HG02763 (cell line): ENCODE data around the gene LGALS7.
"Not testable (repeated sequence)": the region's sequence is repeated elsewhere in the genome, so short reads cannot be mapped to it uniquely, and the experiment has no call there.

Source experiments
- ATAC-seq: cut with Tn5 transposase; IDR thresholded peaks from one replicate; pipeline ENCODE4 v1.9.1; 2021; ENCODE audit warnings: mild to moderate bottlenecking, moderate library complexity; ENCODE audit not compliant: unreplicated experiment

LGALS7 gene

DNA sequence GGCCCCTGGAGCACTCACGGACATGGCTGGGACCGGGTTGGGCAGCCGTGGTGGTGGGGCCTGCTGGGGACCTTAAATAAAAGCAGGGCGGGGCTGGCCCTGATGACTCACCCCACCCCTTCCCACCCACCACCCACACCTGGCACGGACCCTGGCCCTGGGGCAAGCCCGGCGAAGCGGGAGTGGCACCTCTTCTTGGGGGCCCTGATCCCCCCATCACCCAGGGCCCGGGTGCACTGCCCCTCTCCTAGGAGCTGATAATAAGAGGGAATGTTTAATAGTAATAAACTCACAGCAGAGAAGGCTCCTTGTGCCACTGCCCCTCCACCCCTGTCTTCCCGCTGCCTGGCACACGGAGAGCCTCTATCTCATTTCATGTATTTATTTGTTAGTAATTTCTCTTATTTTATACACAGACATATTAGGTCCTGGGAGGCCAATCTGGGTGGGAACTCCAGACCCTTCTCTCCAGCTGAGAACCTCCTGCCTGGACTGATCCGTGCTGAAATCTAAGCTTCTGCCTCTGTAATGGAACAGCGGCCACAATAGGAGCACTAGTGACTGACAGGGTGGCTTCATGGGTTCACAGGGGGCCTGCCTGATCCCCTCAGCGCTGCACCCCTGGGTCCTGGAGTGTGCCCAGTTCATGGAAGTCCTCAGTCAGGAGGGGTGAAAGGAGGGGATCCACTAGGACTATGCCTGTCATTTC is at the start of gene LGALS7:
Gene LGALS7 (minus strand): TSS at position 49 of the 709 bp plus-strand sequence. CDS start 25 bp downstream, at position 24.
- no peak for ATAC-seq

DNA sequence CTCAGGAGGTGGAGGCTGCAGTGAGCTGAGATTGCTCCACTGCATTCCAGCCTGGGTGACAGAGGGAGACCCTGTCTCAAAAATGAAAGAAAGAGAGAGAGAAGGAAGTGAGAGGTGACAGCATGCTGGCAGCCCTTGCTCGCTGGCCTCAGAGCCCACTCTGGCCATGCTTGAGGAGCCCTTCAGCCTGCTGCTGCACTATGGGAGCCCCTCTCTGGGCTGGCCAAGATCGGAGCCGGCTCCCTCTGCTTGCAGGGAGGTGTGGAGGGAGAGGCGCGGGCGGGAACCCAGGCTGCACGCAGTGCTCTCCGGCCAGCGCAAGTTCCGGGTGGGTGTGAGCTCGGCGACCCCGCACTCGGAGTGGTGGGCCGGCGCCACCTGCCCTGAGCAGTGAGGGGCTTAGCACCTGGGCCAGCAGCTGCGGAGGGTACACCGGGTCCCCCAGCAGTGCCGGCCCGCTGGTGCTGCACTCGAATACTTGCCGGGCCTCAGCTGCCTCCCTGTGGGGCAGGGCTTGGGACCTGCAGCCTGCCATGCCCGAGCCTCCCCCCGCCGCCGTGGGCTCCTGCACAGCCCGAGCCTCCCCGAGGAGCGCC is 48.0 kb upstream of the LGALS7 start:
- ATAC-seq = not testable (repeated sequence)

DNA sequence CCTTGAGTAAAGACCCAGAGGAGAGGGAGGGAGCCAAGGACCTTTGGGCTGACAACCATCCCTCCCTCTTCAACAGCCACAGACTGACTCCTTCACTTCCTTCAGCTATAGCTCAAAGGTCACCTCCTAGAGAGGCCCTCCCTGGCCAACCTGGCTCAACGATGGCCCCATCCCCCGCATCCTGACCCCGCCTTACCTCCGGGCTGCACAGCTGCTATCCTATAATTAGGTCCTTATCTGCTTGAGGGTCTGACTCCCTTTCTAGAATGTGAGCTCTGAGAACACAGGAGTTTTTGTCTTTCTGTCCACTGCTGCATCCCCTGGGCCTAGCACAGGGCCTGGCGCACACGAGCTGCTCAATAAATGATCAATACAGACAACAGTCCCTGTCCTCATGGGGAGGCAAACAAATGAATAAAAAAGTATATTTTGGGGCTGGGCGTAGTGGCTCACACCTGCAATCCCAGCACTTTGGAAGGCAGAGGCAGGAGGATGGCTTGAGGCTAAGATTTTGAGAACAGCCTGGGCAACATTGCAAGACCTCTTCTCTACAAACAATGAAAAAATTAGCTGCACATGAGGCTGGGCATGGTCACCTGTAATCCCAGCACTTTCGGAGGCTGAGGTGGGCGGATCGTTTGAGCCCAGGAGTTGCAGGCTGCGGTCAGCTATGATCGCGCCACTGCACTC is 46.1 kb upstream of the LGALS7 start:
- no peak for ATAC-seq

DNA sequence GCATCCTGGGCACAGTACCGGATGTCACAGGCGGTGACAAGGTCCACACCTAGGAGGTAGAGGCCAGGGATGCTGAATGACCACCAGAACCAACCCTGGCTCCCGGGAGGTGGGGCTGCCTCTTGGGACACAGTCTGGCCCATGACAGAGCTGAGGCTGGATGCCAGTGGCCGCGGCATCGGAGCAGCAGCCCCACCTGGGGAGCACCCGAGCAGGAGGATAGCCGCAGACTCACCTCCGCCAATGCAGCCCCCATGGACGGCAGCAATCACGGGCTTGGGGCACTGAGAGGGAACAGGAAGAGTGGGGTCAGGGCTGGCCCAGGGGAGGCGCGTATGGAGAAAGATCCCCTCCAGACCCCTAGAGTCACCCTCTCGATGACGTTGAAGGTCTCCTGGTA is 43.8 kb upstream of the LGALS7 start:
- no peak for ATAC-seq

DNA sequence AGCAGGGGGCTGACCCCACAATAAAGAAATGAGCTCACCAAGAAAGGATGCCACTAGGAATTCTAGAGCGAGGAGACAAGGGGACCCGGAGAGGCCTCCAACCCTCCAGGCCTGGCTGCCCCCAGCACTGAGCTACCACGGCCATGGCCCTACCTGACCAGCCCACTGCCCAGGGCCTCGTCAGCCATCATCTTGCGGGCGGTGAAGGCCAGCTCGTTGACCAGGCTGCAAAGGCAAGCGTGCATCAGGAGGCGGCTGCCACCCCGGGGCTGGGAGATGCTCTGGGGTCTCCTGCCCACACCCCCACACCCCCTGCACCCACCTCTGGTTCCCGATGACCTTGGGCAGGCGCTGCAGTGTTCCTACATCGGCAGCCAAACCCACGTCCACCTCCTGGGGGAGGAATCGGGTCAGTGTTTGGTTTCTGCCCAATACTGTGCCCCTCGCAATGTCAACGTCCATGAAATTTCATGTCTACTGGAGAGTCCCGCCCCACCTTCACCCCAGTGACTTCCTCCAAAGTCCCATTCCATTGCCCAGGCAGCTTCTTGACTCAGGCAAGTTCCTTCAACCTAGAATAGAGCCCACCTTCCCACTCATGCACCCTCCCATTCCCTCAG is 42.9 kb upstream of the LGALS7 start:
- ATAC-seq = no peak

DNA sequence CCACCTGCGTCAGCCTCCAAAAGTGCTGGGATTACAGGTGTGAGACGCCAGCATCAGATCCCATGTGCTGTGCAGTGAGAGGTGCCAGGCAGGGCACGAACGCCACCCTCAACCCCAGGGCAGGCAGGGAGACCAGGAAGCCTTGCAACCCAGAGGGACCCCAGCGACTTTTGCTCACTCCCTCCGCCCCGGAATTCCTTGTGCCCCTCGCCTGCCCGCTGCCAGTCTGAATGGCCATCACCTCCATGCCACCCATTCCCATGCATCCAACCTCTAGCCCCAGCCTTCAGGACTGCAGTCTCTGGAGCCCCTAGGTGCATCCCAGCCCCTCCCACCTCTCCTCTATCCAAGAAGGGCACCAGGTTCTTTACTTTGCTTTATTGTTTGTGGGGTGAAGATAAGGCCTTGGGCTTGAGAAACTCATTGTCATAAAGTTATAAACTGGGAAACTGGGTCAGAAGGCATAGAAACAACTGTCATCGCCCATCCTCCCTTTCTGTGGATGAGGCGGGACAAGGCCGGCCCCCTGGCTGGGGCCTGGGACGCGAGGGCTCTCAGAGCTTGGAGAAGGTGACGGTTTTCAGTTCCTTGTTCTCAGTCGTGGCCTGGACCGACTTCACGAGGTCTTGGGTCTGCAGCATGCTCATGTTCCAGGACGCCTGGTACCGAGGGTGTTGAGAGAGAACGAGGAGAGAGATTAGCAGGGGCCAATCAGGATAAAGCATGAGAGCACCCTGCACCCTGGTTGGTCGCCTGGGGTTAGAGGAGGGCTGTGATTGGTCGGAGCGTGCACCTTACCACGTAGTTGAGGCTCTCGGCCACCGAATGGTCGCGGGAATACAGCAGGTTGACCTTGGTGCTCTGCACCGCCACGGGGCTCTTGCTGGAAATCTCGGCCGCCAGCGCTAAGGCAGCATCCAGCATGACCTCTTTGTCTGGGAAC is 42.0 kb upstream of the LGALS7 start:
- ATAC-seq = no peak

DNA sequence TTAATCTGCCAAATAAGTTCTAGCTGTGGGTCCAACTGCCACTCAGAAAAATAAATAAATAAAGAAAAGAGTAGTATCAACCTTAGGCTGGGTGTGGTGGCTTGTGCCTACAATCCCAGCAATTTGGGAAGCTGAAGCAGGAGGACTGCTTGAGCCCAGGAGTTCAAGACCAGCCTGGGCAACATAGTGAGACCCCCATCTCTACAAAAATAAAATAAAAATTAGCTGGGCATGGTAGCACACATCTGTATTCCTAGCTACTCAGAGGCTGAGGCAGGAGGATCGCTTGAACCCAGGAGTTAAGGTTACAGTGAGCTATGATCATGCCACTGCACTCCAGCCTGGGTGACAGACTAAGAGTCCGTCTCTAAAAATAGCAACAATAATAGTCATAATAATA is 40.6 kb upstream of the LGALS7 start:
- not testable (repeated sequence) for ATAC-seq

DNA sequence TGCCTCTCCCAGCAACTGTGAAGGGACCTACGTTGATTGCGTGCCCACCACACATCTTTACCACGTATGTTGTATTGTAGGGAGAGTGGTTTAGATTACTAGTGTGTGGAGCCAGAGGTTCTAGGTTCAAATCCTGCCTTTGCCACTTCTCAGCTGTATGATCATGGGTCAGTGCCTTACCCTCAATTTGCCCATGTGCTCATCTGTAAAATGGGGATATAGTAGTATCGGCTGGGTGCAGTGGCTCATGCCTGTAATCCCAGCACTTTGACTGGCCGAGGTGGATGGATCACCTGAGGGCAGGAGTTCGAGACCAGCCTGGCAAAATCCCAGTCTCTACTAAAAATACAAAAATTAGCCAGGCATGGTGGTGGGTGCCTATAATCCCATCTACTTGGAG is 40.0 kb upstream of the LGALS7 start:
- no peak for ATAC-seq

DNA sequence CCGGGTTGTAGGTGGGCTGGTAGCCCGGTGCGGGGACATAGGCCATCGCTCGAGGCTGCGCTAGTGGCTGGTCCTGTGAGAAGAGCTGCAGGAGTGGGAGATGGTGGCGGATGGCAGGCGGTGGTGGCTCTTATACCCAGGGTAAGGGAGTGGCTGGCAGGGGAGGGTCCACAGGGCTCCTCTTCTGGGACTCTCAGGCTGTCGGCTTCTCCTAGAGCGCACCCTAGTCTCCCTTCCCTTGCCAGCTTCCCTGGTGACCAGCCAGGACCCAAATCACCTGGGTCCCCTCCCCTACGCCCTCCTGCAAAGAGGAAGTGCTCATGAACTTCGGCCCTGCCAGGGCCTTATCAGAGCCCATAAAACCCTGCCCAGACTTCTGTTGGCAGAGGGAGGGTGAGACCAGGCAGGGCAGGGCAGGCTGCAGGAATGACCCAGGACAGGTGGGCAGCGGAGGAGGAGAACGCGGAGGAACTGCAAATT is 39.6 kb upstream of the LGALS7 start, which contains the start of gene LGALS4:
Gene LGALS4 (minus strand): TSS at position 105 of the 480 bp plus-strand sequence. CDS start 59 bp downstream, at position 46.
- no peak for ATAC-seq

DNA sequence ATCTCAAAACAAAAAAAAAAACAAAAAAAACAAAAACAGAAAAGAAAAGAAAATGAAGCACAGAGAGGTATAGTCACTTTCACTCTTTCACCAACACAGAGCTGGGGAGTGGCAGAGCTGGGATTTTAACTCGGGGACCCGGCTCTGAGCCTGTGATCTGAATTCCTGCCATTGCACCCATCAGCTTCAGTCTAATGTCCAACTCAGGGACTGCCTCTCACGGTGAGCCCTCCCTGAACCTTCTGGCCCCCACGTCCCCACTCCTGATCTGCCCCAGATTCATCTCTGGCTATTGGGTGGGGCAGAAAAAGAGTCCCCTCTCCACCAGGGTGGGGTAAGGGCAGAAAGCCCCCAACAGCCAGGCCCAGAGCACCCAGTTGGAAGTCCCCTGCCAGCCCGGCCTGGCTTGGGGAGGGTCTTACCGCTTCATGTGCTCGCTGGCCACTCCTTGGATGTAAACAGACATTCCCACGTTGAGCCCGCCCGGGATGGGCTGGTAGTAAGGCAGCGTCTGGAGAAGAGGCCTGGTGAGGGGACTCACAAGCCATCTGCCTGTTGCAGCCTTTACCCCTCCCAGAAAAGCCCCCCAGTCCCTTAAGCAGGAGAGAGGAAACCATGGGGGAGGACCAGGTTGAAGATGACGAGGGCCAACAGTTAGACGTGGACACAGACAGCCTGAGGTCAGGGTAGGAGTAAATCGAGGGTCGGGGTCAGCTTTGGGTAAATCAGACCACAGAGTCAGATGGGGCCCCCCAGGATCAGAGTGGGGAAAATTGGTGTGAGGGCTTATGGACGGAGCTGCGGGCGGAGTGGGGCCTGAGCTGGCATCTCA is 38.9 kb upstream of the LGALS7 start:
- no peak for ATAC-seq

DNA sequence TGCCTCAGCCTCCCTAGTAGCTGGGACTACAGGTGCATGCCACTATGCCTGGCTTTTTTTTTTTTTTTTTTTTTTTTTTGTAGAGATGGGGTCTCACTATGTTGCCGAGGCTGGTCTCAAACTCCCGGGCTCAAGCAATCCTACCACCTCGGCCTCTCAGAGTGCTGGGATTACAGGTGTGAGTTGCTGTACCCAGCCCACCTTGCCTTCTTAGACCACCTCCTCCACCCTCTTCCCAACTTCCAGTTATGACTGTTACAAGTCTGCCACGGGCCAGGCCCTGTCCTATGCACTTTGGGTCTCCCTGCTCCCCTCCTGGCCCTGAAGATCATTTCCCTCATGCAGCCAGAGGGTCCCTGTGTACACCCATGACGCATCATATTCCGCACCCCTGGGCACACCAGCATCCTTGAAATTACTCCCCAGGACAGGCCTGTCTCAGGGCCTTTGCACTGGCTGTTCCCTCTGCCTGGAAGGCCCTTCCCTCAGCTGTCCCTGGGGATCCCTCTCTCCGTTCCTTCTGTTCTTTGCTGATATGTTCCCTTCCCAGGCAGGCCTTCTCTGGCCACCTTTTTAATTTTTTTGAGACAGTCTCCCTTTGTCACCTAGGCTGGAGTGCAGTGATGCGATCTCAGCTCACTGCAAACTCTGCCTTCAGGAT is 36.4 kb upstream of the LGALS7 start:
- no peak for ATAC-seq

DNA sequence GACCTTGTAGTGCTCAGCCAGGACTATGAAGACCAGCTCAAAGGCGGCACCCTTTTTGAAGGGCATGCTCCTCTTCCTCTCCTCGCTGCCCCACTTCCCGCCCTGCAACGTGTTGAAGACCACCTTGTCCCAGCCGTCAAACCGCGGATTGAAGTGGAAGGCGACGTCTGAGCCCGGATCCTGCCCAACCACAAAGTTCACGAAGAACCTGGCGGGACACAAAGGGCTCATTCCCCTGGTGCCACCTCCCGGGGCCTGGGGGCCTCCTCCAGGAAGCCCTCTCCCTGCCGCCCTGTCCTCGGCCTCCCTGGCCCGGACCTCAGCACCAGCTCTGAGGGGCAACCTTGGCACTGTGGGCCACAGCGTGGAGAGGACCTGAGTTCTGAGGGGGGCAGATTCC is 35.4 kb upstream of the LGALS7 start:
- no peak for ATAC-seq

DNA sequence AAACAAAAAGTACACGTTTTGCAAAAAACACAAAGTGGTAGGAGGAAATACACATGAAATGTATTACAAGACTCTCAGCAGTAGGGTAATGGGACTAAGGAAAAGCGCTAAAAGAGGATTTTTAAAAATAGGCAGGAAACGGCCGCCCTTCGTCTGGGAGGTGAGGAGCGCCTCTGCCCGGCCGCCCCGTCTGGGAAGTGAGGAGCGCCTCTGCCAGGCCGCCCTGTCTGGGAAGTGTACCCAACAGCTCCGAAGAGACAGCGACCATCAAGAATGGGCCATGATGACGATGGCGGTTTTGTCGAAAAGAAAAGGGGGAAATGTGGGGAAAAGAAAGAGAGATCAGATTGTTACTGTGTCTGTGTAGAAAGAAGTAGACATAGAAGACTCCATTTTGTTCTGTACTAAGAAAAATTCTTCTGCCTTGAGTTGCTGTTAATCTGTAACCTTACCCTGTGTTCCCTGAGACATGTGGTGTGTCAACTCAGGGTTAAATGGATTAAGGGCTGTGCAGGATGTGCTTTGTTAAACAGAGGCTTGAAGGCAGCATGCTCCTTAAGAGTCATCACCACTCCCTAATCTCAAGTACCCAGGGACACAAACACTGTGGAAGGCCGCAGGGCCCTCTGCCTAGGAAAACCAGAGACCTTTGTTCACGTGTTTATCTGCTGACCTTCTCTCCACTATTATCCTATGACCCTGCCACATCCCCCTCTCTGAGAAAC is 34.2 kb upstream of the LGALS7 start:
- ATAC-seq = not testable (repeated sequence)

DNA sequence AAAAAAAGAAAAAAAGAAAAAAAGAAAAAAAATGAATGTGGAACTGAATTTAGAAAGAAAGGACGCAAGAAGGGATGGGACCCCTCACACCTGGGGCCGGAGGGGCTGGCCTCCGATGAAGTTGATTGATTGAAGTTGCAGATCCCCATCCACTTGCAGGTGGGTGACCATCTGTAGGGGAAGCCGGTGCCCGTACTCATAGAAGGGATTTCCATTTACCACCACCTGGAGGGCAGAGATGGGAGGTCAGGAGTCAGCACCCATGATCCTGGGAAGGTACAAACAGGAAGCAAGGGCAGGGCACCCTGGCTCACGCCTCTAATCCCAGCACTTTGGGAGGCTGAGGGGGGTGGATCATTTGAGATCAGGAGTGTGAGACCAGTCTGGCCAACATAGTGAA is 33.1 kb upstream of the LGALS7 start:
- ATAC-seq = no peak

DNA sequence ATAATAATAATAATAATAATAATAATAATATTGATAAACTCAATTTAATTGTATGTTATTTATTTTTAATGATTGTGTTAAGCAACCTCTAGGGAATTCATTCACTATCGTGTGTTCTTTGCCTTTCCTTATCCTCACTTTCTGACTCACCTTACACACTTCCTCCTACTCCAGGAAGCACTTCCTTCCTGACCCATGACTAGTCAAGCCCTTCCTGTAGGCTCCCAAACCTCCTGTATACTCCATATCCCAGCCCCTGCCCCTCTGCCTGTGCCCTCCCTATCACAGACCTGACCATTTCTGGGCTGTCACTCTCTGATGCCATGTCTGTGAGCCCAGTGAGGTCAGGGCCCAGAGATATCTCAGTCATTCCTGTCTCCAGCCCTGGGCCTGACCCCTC is 31.9 kb upstream of the LGALS7 start:
- no peak for ATAC-seq

DNA sequence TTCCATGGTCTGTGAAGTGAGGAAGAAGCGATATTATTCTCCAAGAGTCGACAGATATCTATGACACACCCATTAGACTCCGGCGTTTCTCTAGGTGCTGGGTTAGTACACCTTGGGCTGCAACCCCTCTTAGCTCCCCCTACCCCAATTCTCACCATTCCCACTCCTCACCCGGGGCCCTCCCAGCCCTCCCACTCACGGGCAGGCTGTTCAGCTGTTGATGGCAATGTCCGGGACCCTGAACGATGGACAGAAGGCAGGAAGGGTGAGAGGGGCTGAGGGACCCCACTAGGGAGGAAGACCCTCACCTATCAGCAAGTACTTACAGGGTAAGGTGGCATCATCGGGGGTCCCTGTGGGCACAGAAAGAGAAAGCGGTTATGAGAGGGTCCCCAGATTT is 30.2 kb upstream of the LGALS7 start:
- ATAC-seq = no peak

DNA sequence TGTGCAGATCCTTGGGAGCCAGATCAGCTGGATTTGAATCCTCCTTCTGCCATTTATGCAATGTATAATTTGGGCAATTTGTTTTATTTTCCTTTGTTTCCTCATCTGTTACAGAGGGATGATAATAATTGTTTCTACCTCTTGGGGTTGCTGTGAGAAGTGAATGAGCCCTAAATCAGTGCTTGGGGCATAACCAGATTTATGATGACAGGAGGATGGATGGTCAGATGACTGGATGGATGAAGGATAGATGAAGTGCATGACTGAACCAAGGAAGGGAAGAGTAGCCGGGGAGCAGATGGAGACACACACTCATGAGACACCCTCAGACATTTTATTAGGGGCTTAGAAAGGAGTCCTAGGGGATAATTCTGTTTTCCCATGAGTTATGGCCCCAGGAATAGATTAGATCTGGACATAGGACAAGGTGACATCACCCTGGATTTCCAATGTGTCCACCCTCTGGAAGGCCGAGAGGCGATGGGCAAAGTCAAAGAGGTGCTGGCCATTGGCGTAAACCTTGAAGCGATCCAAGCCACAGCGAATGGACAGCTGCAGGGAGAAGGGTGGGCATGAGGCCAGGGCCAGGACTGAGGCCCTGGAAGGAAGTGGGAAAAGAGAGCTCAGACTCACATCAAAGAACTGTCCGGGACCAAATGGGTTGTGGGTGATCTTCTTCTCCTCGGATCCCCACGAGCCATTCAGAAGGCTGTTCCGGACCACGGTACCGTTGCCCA is 28.2 kb upstream of the LGALS7 start:
- ATAC-seq = no peak
